ENCODE data around the gene CNPY1.

The CNPY1 gene

DNA sequence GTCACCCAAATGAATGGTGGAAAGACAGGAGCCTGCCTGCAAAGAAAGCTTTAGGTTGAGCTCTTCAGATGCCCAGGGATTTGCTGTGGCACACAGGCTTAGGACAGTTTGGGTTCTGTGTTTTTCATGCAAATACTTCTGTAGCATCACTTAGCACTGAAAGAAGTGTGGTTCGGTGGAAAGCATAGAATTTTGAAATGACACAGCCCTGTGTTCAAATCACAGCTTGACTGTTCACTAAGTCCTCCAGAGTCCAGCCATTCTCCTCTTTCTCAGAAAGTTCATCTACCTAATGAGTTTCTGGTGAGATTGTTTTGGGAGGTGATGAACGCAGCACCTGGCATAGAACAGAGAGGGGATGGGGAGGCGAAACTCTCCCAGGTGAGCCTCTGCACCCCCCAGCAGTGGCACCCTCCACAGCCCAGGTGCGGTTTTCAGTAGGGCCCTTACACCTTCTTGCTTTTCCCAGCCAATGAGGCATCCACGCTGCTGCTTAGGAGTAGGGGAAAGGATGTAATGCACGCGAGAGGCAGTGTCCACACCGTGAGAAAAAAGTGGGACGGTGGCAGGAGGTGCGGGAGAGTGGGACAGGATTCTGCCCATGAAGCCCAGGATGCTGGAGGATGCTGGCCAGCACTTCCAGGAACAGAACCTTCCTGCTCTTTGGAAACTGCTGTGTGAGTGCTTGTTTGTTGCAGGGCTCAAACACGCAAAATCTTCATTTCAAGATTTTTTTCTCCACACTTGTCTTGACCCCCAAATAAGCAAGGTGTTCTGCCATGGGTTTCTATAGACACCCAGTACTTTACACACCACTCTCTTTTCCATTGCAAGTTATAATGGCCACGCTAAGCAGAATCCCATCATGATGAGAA lies 76.8 kb downstream of the CNPY1 start:
- TF ChIP-seq, protein P1, sequence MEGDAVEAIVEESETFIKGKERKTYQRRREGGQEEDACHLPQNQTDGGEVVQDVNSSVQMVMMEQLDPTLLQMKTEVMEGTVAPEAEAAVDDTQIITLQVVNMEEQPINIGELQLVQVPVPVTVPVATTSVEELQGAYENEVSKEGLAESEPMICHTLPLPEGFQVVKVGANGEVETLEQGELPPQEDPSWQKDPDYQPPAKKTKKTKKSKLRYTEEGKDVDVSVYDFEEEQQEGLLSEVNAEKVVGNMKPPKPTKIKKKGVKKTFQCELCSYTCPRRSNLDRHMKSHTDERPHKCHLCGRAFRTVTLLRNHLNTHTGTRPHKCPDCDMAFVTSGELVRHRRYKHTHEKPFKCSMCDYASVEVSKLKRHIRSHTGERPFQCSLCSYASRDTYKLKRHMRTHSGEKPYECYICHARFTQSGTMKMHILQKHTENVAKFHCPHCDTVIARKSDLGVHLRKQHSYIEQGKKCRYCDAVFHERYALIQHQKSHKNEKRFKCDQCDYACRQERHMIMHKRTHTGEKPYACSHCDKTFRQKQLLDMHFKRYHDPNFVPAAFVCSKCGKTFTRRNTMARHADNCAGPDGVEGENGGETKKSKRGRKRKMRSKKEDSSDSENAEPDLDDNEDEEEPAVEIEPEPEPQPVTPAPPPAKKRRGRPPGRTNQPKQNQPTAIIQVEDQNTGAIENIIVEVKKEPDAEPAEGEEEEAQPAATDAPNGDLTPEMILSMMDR (IDR thresholded peaks at IDR 0.05; ENCODE audit: low read depth, low read length) = no peak
- H3K4me3 ChIP-seq (ENCODE audit: low read depth, low read length) = no peak overlapping the region

DNA sequence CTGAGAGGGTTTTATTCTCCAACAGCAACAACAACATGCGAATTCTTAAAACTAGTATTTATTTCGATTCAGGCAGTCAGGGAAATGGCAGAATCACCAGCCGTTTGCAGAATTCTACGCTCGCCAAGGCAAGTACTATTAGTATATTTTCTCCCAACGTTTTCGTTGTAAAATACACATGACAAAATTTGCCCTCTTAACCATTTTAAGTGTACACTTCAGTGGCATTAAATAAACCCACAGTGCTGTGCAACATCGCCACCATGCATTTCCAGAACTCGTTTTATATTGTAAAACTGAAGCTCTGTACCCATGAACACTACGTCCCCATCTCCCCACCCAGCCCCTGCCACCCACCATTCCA lies 77.6 kb downstream of the CNPY1 start:
- TF ChIP-seq, protein P1 (IDR thresholded peaks at IDR 0.05; ENCODE audit: low read depth, low read length) = no peak

DNA sequence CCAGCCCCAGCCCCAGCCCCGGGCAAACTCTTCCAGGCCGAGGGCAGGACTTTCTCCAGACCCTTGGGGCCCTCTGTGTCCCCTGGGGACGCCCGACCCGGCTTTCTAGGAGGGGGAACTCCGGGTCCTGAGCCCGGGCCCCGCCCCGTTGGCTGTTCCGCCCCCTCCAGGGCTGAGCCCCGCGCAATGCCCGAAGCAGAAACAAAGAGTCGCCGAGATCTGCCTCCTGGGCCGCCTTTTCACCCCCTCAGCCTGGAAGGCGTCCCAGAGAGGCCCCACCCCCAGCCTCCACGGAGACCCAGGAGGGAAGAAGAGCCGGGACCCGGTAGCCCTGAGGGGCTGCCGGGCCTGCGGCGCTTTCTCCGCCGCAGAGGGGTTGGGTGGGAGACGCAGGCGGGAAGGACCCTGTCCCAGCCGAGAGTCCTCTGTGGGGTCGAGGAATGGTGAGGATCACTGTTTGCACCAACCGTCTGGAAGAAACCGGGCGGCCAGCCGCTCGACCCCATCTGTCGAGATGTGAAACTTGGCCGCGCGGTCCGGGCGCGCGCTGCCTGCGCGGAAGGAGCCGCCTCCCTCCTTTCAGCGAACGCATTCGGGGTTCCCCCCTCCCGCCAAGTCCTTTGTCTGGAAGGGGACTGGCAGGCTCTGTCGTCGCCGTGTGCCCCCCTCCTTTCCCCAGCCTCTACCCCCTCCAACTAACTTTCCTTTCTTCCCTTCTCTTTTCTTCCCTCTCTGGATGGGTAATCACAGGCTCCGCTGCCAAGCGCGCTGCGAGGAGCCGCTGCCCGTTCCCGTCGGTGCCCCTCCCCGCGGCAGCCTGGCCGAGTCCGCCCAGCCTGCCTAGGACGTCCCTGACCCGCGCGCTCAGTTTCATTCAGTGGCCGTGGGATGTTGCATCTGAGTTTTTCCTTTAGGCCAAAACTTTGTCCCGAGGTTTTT lies 78.2 kb downstream of the CNPY1 start:
- no peak overlapping the region for H3K4me3 ChIP-seq (ENCODE audit: low read depth, low read length)
- TF ChIP-seq, protein P1 (IDR thresholded peaks at IDR 0.05; ENCODE audit: low read depth, low read length) = no peak

More for the DNA sequence above, 77.6 kb downstream of the CNPY1 start:
- H3K4me3 ChIP-seq (ENCODE audit: low read depth, low read length) = no peak overlapping the region

DNA sequence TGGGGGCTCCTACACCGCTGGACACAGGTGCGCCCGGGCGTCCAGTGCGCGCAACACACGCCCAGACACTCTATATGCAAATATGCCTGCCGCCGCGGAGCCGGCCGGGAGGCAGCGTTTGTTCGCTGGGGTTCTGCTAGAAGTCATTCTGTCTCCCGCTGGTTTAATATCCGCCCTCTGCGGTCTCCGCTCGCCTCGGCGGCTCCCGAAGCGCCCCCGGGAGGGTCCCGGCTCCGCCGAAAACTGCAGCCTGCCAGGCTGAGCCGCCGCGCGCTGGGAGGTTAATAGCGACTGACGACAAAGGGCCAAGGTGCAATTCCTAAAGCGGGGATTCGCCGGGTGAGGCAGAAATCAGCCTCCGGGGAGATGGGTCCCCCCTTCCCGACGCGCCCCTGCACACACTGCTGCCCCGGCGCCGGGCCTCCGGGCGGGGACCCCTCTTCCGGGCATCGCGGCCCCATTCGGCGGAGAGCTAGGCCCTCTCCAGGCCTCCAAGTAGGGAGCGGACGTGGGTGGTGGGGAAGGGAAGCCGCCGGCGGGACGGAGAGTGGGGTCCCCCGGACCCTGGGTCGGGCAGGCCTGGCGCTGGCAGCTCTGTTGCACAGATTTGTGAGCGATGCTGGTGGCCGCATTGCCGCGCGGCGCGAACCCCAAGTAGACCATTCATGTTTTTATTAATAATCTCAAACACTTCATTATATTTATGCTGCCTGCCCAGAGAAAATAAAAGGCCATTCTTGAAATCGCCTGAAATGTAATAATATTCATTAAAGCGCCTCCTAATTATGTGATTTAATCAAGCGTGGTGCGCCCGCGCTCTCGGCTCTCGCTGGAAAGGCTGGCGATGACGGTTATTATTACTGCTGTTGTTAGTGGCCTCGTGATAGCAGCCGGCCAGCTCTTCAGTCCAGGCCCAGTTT lies 79.3 kb downstream of the CNPY1 start:
- TF ChIP-seq, protein P1 (IDR thresholded peaks at IDR 0.05; ENCODE audit: low read depth, low read length) = no peak
- no peak overlapping the region for H3K4me3 ChIP-seq (ENCODE audit: low read depth, low read length)

DNA sequence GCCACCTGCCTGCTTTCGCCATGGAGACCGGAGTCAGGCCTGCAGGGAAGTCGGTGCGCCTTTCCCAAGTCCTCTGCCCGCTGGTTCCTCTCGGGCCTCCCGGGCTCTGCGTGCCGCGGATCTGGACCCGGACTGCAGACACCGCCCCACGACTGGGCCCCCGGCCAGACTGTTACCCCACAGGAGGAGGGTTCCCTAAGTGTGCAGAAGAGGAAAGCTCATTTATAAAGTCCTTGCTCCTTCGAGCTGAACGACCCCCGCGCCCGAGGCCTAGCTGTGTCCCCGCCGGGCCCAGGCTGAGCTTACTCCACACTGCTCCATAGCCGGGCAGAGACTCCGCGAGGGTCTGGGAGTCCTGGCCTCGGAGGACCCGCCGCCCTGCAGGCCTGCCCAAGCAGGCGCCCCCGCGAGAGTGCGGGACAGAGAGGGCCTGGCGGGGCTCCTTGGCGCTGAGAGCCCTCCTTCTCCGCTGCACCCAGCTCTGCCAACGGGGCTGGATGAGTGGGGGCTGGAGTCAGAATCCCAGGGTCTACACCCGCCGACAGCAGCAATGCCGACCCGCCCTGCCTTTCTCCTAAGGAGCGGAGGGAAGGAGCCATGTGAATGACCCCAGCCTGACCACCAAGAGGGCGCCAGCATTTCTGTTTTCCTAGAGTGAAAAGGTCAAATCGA lies 80.1 kb downstream of the CNPY1 start:
- H3K4me3 ChIP-seq (ENCODE audit: low read depth, low read length) = no peak overlapping the region
- TF ChIP-seq, protein P1 (IDR thresholded peaks at IDR 0.05; ENCODE audit: low read depth, low read length) = no peak

DNA sequence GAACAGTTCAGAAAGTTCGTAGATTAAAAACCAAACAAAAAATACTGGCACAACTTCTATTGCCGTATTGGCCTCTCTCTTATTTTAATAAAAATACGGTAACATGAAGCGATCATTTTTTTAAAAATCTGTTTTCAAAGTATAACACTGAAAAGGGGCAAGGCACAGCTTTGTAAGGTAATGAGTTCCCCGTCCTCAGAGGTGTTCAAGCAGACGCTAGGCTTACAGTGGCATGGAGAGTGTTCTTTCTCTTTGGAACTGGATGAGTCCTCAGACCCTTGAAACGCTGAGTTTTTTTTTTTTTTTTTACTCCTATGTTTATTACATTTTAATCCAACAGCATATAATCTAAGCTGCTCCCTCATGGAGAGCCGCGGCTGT lies 80.6 kb downstream of the CNPY1 start:
- H3K4me3 ChIP-seq (ENCODE audit: low read depth, low read length) = no peak overlapping the region
- TF ChIP-seq, protein P1 (IDR thresholded peaks at IDR 0.05; ENCODE audit: low read depth, low read length) = no peak
